ENCODE results near the gene MEIOSIN. TPM values are rescaled to one million over a fixed set of nuclear protein-coding genes. Genes with fewer than 3 reads are reported as not detected.
"Not testable (repeated sequence)": the region's sequence is repeated elsewhere in the genome, so short reads cannot be mapped to it uniquely, and the experiment has no call there.

MEIOSIN gene
- total and polyA plus RNA-seq, 12 donors, result not detected

GRCh38 chr19:45746866-45747265 lies 13.6 kb downstream of the MEIOSIN start:
- H3K4me3 ChIP-seq, result no peak overlapping the region
- no peaks in the 10 kb centered on the region for H3K36me3 ChIP-seq
- no peaks in the 10 kb centered on the region for H3K4me1 ChIP-seq
- intact Hi-C loops (cut with DNase I), result no loop called here
- WGBS, 2 donors, result 52 to 59% methylated on average over 5 of the region's 5 CpGs
- DNase-seq (no peak), ATAC-seq (no peak)
- no peak overlapping the region for H3K27ac ChIP-seq
- TF ChIP-seq, protein P1, sequence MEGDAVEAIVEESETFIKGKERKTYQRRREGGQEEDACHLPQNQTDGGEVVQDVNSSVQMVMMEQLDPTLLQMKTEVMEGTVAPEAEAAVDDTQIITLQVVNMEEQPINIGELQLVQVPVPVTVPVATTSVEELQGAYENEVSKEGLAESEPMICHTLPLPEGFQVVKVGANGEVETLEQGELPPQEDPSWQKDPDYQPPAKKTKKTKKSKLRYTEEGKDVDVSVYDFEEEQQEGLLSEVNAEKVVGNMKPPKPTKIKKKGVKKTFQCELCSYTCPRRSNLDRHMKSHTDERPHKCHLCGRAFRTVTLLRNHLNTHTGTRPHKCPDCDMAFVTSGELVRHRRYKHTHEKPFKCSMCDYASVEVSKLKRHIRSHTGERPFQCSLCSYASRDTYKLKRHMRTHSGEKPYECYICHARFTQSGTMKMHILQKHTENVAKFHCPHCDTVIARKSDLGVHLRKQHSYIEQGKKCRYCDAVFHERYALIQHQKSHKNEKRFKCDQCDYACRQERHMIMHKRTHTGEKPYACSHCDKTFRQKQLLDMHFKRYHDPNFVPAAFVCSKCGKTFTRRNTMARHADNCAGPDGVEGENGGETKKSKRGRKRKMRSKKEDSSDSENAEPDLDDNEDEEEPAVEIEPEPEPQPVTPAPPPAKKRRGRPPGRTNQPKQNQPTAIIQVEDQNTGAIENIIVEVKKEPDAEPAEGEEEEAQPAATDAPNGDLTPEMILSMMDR (IDR thresholded peaks at IDR 0.05), result no peak
- peaks cover 0 to 19% (median 0%) of the 10 kb centered on the region in 7 donors for H3K27me3 ChIP-seq
- no peaks in the 10 kb centered on the region for H3K9me3 ChIP-seq

GRCh38 chr19:45747513-45747912 lies 14.3 kb downstream of the MEIOSIN start:
- no peak for DNase-seq
- Histone ChIP-seq H3K9me3 (no peaks in the 10 kb centered on the region), H3K4me3 (no peak overlapping the region), H3K27ac (no peak overlapping the region), H3K27me3 (peaks cover 0 to 14% (median 0%) of the 10 kb centered on the region in 7 donors), H3K4me1 (no peaks in the 10 kb centered on the region), H3K36me3 (no peaks in the 10 kb centered on the region)
- TF ChIP-seq, protein P1 (IDR thresholded peaks at IDR 0.05), result no peak
- 89 to 92% methylated on average over 5 of the region's 5 CpGs for WGBS, 2 donors
- intact Hi-C loops (cut with DNase I), result no loop called here
- ATAC-seq, result no peak

- DNase-seq; H3K36me3 ChIP-seq; H3K27ac ChIP-seq; ATAC-seq; H3K4me1 ChIP-seq; intact Hi-C loops (cut with DNase I); H3K9me3 ChIP-seq; H3K27me3 ChIP-seq; H3K4me3 ChIP-seq: not testable (repeated sequence)
- WGBS, 2 donors, result 91 to 93% methylated on average over 10 of the region's 10 CpGs
Observed at GRCh38 chr19:45751483-45751882, 18.2 kb downstream of the MEIOSIN start.

DNA sequence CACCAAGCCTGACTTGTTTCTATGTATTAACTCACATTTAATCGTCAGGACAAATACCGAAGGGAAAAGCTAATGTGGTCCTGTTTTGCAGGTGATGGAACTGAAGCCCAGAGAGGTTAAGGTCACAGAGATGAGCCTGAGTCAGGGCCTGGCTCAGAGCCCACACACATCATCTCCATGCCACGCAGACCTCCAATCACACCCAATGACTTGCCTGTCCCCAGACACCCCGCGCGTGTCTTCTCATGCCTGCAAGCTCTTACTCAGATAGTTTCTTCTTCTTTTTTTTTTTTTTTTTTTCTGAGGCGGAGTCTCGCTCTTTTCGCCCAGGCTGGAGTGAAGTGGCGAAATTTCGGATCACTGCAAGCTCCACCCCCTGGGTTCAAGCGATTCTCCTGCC lies 19.4 kb downstream of the MEIOSIN start:
- intact Hi-C loops (cut with DNase I), result no loop called here
- H3K36me3 ChIP-seq, result no peaks in the 10 kb centered on the region
- WGBS, 2 donors, result 95 to 96% methylated on average over 12 of the region's 12 CpGs
- no peaks in the 10 kb centered on the region for H3K27me3 ChIP-seq
- no peak overlapping the region for H3K4me3 ChIP-seq
- H3K9me3 ChIP-seq, result no peaks in the 10 kb centered on the region
- DNase-seq (no peak), ATAC-seq (no peak)
- H3K27ac ChIP-seq, result no peak overlapping the region
- H3K4me1 ChIP-seq, result no peaks in the 10 kb centered on the region
- TF ChIP-seq, protein P1 (IDR thresholded peaks at IDR 0.05), result no peak

- H3K27me3 ChIP-seq, result no peaks in the 10 kb centered on the region
- TF ChIP-seq, protein P1 (IDR thresholded peaks at IDR 0.05), result no peak
- intact Hi-C loops (cut with DNase I), result no loop called here
Observed at GRCh38 chr19:45753548-45753947, 20.3 kb downstream of the MEIOSIN start.

More at GRCh38 chr19:45753548-45753947, 20.3 kb downstream of the MEIOSIN start:
- ATAC-seq (peak in 1 of 8 donors; percentile 10), DNase-seq (no peak)
- 69% methylated on average over 6 of the region's 6 CpGs for WGBS, 2 donors
- no peaks in the 10 kb centered on the region for H3K9me3 ChIP-seq
- H3K4me1 ChIP-seq, result no peaks in the 10 kb centered on the region
- H3K36me3 ChIP-seq, result no peaks in the 10 kb centered on the region
- no peak overlapping the region for H3K4me3 ChIP-seq
- H3K27ac ChIP-seq, result no peak overlapping the region

Data from heart right ventricle (tissue), 16 donors.